ENCODE measurements around the gene FNBP1. TPM values are rescaled to one million over a fixed set of nuclear protein-coding genes. Genes with fewer than 3 reads are reported as not detected.
"Not testable (repeated sequence)": the region's sequence is repeated elsewhere in the genome, so short reads cannot be mapped to it uniquely, and the experiment has no call there.

The FNBP1 gene
- total RNA-seq, 2 donors from 2014 or later: 71.5 to 80.3 TPM

DNA sequence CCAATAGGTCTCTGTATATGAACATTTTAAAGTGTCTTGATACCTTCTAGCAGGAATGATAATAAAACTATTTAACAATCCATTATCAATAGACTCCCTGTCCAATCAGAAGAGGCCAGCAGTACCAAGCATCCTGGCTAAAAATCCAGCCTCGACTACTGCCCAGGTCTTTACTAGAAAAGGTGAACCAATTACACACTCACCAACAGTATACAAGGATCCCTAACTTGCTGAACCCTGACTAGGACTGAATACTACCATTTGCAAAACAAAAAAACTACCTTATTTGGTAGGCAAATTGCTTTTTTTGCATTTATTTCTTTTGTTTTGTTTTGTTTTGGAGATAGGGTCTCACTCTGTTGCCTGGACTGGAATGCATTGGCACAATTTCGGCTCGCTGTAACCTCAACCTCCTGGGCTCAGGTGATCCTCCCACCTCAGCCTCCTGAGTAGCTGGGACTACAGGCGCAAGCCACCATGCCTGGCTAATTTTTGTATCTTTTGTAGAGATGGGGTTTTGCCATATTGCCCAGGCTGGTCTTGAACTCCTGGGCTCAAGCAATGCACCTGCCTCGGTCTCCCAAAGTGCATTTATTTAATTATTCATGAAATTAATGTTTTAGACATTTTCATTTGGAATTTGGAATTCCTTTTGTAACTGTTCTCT, 27.5 kb downstream of the FNBP1 start:
- H3K9me3 ChIP-seq: peaks cover 5% of the 10 kb centered on the region
- no peaks in the 10 kb centered on the region for H3K27me3 ChIP-seq (replicated peaks; ENCODE audit: insufficient read depth)
- TF ChIP-seq, protein P1, sequence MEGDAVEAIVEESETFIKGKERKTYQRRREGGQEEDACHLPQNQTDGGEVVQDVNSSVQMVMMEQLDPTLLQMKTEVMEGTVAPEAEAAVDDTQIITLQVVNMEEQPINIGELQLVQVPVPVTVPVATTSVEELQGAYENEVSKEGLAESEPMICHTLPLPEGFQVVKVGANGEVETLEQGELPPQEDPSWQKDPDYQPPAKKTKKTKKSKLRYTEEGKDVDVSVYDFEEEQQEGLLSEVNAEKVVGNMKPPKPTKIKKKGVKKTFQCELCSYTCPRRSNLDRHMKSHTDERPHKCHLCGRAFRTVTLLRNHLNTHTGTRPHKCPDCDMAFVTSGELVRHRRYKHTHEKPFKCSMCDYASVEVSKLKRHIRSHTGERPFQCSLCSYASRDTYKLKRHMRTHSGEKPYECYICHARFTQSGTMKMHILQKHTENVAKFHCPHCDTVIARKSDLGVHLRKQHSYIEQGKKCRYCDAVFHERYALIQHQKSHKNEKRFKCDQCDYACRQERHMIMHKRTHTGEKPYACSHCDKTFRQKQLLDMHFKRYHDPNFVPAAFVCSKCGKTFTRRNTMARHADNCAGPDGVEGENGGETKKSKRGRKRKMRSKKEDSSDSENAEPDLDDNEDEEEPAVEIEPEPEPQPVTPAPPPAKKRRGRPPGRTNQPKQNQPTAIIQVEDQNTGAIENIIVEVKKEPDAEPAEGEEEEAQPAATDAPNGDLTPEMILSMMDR (IDR thresholded peaks at IDR 0.05): no peak
- no peaks in the 10 kb centered on the region for H3K36me3 ChIP-seq
- H3K27ac ChIP-seq: peak overlapping the region in 1 of 2 donors; percentile 9
- H3K4me3 ChIP-seq: no peak overlapping the region
- DNase-seq (ENCODE audit: low spot score): no peak
- H3K4me1 ChIP-seq (ENCODE audit: control insufficient read depth in 1 of 2, low read depth in 2 of 2): peaks cover 12 to 22% of the 10 kb centered on the region in 2 donors
- ATAC-seq (ENCODE audit: insufficient number of reproducible peaks, low FRiP score, low read depth): no peak

DNA sequence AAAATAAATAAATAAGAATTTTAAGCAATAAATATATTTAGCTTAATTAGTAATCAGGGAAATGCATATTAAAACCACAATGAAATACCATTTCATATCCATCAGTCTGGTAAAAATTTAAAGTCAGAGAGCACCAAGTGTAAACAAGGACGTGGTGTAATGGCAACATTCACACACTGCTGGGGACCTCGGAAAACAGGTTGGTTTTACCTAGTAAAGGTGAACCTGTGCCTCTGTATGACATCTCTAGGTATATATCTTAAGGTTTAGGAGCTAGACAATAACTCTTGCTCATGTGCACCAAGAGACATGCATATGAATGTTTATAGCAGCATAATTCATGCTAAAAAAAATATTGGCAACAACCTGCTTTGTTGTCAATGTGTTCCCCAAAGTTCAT, 29.7 kb downstream of the FNBP1 start:
- no peaks in the 10 kb centered on the region for H3K36me3 ChIP-seq
- no peaks in the 10 kb centered on the region for H3K27me3 ChIP-seq (replicated peaks; ENCODE audit: insufficient read depth)
- TF ChIP-seq, protein P1 (IDR thresholded peaks at IDR 0.05): no peak
- H3K9me3 ChIP-seq: peaks cover 5% of the 10 kb centered on the region
- H3K27ac ChIP-seq: no peak overlapping the region
- H3K4me1 ChIP-seq (ENCODE audit: control insufficient read depth in 1 of 2, low read depth in 2 of 2): peaks cover 4 to 19% of the 10 kb centered on the region in 2 donors
- no peak overlapping the region for H3K4me3 ChIP-seq
- DNase-seq (ENCODE audit: low spot score): no peak
- no peak for ATAC-seq (ENCODE audit: insufficient number of reproducible peaks, low FRiP score, low read depth)

DNA sequence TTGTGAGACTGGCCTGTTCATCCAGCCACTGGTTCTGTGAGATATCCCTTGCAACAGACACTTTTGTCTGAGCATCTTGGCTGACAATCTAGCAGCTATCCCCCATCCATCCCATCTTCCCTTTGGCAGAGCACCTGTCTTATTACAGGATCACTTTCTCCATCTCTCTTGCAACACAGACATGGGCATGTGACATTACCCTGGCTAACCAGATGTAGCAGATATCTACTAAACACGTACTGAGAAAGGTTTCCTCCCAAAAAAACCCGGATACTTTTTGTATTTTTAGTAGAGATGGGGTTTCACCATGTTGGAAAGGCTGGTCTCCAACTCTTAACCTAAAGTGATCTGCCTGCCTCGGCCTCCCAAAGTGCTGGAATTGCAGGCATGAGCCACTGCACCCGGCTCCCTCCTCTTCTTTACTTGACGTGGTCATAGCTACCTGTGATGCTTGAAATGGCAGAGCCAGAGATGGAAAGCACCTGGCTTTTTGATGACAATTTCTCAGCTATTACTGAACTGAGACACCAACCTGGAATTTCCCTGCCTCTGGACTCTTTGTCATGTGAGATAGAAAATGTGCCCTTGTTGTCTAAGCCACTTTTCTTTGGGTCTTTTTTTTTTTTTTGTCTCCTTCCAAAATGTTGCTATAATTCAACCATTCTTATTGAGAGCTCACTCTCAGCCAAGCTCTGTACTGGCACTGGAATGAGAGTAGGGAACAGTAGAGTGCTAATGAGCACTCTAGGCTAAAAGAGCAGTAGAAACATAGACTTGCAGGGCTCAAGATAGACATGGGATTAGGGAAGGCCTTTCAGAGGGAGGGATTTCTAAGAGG, 32.6 kb downstream of the FNBP1 start:
- H3K27ac ChIP-seq: no peak overlapping the region
- H3K4me3 ChIP-seq: no peak overlapping the region
- H3K27me3 ChIP-seq (replicated peaks; ENCODE audit: insufficient read depth): no peaks in the 10 kb centered on the region
- no peak for DNase-seq (ENCODE audit: low spot score)
- H3K9me3 ChIP-seq: no peaks in the 10 kb centered on the region
- TF ChIP-seq, protein P1 (IDR thresholded peaks at IDR 0.05): no peak
- no peak for ATAC-seq (ENCODE audit: insufficient number of reproducible peaks, low FRiP score, low read depth)
- peaks cover 0 to 6% of the 10 kb centered on the region in 2 donors for H3K4me1 ChIP-seq (ENCODE audit: control insufficient read depth in 1 of 2, low read depth in 2 of 2)
- no peaks in the 10 kb centered on the region for H3K36me3 ChIP-seq

DNA sequence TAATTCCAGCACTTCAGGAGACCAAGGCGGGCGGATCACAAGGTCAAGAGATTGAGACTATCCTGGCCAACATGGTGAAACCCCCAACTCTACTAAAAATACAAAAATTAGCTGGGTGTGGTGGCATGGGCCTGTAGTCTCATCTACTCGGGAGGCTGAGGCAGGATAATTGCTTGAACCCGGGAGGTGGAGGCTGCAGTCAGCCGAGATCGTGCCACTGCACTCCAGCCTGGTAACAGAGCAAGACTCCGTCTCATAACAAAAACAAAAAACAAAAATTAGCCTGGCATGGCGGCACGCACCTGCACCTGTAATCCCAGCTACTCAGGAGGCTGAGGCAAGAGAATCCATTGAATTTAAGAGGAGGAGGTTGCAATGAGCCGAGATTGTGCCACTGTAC, 33.4 kb downstream of the FNBP1 start:
- not testable (repeated sequence) for H3K36me3 ChIP-seq; DNase-seq (ENCODE audit: low spot score); H3K4me1 ChIP-seq (ENCODE audit: control insufficient read depth in 1 of 2, low read depth in 2 of 2); H3K27me3 ChIP-seq (replicated peaks; ENCODE audit: insufficient read depth); H3K9me3 ChIP-seq; H3K27ac ChIP-seq; ATAC-seq (ENCODE audit: insufficient number of reproducible peaks, low FRiP score, low read depth); H3K4me3 ChIP-seq

DNA sequence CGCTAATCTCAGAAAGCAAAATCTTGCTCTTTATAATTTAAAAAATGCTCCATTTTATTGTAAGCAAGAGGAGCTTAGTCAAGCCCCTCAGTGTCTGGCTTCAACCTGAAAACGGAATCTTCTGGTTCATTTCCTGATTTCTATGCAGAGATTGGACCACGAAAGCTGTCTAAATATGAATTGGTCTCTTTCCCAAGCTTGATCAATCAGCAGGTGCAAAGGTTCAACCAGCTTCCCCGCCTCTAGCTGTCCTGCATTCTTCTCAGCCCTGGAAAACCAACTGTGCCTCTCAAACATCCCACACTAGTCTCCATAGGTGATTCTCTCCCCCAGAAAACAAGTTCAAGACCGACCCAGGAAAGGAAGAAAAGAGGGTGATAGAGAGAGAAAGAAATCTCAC, 34.5 kb downstream of the FNBP1 start:
- TF ChIP-seq, protein P1 (IDR thresholded peaks at IDR 0.05): no peak
- Histone ChIP-seq H3K4me1 (ENCODE audit: control insufficient read depth in 1 of 2, low read depth in 2 of 2) (peaks cover 0 to 6% of the 10 kb centered on the region in 2 donors), H3K27me3 (replicated peaks; ENCODE audit: insufficient read depth) (no peaks in the 10 kb centered on the region), H3K27ac (no peak overlapping the region), H3K9me3 (no peaks in the 10 kb centered on the region), H3K36me3 (no peaks in the 10 kb centered on the region), H3K4me3 (no peak overlapping the region)
- DNase-seq (ENCODE audit: low spot score) (no peak), ATAC-seq (ENCODE audit: insufficient number of reproducible peaks, low FRiP score, low read depth) (no peak)

DNA sequence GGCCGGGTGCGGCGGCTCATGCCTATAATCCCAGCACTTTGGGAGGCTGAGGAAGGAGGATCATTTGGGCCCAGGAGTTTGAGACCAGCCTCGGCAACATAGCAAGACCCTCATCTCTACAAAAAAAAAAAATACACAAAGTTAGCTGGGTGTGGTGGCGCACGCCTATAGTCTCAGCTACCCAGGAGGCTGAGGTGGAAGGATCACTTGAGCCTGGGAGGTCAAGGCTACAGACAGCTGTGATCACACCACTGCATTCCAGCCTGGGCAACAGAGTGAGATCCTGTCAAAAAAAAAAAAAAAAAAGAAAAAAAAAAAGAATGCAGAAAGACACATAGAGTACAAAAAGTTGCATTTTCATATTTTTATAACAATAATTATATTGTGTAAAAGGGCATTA, 36.0 kb downstream of the FNBP1 start:
- not testable (repeated sequence) for H3K9me3 ChIP-seq; DNase-seq (ENCODE audit: low spot score); ATAC-seq (ENCODE audit: insufficient number of reproducible peaks, low FRiP score, low read depth); H3K36me3 ChIP-seq; H3K4me1 ChIP-seq (ENCODE audit: control insufficient read depth in 1 of 2, low read depth in 2 of 2); H3K27ac ChIP-seq; H3K27me3 ChIP-seq (replicated peaks; ENCODE audit: insufficient read depth); H3K4me3 ChIP-seq

All from thoracic aorta (tissue), 2 donors.